NCI-H345 treated with DMSO at 0.1 percent for 48 hours (cell line): ENCODE measurements around the gene TXLNA.
A peak's percentile ranks its signal among the peaks of the same experiment; 100 is the strongest.

Experiments used
- DNase-seq: peaks from one replicate; lab custom pipeline; 2025; ENCODE audit not compliant: unreplicated experiment; lab: John Stamatoyannopoulos, UW

The TXLNA gene

DNA sequence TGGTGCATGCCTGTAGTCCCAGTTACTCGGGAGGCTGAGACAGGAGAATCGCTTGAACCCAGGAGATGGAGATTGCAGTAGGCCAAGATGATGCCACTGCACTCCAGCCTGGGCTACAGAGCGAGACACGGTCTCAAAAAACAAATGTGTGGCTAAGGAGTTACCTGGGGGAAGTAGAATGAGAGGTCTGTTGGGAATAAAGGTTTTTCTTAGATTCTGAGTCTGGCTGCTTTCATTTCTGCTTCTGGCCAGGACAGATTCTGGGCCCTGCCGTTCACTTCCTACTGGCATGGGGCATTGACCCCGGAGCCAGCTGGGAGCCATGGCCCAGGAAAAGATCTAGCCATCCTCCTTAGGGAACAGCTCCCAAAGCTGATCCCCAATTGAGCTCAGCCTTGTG, 29.0 kb downstream of the TXLNA start:
- no peak for DNase-seq

DNA sequence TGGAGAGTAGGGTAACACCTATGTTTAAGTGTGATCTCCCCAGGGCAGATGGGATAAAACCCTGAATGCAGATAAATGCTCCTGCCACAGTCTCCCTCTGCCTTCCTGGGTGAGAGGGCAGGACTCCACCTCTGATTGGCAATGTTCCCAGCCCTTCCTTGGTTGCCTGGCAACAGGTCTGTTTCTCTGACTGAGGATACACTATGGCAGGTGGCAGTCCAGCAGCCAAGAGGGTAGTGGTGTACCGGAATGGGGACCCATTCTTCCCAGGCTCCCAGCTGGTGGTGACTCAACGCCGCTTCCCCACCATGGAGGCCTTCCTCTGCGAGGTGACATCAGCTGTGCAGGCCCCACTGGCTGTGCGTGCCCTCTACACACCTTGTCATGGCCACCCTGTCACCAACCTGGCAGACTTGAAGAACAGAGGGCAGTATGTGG, 29.4 kb downstream of the TXLNA start, which contains the start of gene DCDC2B:
Gene DCDC2B, plus strand, starts transcription at position 199 of the 438 bp plus-strand sequence. Its CDS starts 5 bp downstream, at position 204.
- DNase-seq = peak; percentile 66

DNA sequence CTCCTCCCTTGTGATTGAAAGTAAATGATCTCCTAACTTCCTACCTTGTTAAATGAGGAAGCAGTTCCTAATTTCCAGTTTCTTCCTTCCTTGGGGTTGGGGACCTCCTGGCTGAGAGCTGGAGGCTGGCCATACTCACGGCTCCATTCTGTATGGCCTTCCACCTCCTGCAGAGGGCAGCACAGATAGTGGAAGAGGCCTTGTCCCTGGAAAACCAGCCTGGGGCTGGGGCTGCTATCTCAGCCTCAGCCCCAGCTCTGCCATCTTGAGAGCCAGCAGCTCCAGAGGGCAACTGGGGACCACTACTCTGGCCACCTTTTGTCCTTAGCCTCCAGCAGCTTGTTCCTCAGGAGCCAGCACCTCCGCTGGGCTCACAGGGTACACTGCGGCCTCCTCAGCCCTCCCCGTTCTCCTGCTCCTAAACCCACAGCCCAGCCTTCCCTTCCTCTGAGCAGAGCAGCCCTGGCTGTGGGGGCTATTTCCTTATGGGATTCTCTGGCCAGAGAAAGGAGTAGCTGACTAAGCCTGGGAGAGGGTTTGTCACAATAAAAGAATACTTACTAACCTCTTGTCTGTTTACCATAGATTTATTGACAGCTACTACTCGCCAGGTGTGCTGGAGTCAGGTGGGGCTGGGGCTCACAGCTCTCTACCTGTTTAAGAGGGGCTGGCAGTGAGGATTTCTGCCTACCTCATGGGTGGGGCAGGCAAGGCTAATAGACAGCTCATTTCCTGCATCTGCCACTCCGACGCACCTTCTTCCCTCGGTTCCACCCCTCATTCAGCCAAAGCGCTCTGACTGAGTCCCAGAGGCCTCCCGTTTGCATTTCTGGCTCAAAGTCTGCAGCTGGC, 36.4 kb downstream of the TXLNA start:
- DNase-seq = peak; percentile 18

DNA sequence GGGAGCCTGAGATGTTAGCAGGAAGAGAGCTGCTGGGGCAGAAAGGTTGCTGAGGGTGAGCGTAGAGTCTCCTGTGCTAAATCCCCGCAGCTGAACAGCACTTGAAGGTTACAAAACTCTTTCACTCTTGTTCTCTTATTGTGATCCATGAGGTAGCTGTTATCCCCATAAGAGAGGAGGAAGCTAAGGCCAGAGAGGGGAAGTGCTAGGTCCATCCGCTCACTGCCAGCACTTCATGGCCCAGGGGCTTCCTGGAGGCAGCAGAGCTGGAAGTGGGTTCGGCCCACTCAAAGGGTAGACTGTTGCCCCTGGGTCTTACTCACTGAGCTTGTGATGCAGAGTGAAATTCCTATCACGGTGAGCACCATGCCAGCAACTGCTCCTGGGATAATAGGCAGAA, 37.1 kb downstream of the TXLNA start:
- no peak for DNase-seq

DNA sequence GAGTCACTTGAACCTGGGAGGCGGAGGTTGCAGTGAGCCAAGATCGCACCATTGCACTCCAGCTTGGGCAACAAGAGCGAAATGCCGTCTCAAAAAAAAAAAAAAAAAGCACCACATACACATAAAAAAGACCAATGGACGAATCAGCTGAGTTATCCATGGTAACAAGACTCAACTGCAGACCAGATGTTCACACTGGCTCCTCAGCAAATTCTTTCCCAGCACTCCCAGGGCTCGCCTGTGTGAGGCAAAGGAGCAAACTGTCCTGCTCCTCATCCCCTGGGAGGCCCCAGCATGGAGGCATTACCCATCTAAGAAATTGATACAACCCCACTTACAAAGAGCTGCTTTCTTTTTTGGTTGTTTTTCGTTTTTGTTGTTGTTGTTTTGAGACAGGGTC, 39.5 kb downstream of the TXLNA start:
- no peak for DNase-seq

DNA sequence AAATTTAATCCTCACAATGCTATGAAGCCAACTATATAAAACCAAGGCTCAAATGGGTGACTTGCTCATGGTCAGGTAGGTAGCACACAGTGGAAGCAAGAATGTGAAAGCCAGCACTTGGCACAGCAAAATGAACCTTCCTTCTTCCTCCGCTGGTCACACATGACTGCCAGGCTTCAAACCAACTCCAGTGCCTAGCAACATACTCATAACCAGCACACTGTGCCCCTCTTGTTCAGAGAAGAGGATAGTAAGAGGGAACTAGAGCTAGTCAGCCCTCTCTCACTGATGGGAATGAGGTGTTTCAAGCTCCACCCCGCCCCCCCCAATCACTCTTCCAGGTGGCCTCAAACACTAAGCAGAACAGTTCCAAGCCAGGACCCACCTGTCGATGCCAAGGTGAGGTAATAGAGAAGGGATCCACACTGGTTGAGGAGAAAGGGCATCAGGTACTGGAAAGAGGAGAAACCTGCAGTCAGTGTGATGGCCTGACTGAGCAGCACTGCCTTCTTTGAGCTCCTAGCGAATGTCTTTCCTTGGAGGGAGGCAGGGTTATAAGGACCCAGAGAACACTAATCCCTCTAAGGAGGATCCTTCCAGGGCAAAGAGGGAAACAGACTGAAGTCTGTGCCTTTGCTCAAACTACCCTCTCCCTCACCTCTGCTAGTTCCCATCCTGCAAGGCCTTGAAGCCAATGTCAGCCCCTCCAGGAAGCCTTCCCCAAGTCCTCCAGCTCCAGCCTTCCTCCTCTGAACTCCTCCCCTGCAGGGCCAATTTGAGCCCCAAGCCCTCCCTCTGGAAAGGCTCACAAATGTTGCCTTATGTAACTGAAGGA, 41.5 kb downstream of the TXLNA start:
- DNase-seq = no peak

DNA sequence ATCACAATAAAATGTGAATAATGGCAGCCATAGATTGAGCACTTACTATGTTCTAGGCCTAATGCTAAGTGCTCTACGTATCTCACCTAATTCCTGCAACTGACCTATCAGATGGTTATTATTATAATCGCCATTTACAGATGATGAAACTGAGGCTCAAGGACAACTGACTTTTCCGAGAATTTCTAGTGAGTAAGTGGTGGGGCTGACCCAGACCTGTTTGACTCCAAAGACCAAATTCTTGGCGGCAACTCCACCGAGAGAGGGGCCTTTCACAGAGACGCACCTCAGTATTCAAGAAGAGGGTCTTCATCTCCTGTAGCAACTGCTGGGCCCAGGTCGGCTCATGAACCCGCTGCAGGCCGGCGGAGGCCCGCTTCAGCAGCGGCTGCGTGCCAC, 42.1 kb downstream of the TXLNA start:
- DNase-seq = no peak

DNA sequence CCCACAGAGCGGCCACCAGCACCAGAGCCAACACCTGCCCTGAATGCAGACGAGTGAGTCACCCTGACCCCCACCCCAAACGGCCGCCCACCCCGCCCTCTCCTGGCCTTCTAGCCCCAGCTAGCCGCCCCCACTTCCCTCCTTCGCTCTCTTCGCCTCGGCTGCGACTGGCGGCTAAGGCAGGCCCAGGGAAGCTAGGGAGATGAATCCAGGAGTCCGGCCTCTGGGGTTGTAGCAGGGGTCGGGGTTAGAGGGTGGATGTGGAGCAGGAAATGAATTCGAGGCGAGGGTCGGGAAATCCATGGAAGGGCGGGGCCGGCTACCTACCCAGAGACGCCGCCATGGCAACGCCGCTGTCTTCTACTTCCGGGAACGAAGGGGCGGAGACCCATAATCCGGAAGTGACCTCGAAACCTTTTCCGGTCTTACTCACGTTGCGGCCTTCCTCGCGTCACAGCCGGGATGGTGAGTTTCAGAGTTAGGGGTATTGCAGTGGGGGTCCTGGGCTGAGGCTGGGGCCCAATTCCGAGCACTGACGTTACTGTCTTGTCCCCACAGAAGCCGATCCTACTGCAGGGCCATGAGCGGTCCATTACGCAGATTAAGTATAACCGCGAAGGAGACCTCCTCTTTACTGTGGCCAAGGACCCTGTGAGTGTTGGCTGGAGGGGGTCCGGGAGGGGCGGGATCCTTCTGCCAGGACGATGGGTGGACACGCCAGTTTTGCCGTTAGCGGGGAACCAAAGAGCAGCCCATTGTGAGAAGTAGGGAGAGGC, 42.7 kb downstream of the TXLNA start, which contains the start of the genes EIF3I and TMEM234:
Gene EIF3I, plus strand, starts transcription at position 428 of the 776 bp plus-strand sequence. Its CDS starts 35 bp downstream, at position 463.
Gene TMEM234, minus strand, starts transcription at position 374 of the 776 bp plus-strand sequence. Its CDS starts 31 bp downstream, at position 343.
- DNase-seq = peak; percentile 96

DNA sequence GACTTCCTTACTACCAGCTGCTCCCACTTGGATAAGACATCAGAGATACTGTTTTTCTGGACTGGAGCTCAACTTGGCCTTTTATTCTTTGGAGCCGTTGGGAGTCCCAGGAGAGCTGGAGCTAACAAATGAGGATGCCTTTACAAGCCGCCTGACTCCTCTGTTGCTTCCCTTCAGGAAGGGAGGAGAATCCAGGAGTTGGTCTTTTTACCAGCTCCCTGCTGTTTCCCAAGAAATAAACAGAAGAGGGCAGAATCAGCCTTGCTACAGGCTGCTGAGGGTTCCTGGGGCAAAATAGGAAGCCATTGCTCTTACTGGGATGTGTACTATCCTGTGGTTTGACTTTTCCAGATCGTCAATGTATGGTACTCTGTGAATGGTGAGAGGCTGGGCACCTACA, 44.2 kb downstream of the TXLNA start:
- DNase-seq = no peak

DNA sequence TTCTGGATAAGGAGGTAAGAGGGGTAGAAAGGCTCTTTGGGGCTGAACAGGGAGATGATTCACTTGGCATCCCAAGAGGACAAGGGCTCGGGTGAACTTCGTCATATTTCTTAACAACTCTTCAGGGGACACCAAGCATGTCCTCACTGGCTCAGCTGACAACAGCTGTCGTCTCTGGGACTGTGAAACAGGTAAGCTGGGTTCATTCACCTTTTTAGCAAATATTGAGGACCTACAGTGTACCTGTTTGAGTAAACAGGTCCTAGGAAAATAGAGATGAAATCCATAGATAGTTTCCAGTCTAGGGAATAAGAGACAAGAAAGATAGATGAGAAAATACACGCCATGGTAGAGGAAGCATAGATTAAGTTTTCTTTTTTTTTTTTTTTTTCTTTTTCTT, 44.8 kb downstream of the TXLNA start:
- DNase-seq = no peak

DNA sequence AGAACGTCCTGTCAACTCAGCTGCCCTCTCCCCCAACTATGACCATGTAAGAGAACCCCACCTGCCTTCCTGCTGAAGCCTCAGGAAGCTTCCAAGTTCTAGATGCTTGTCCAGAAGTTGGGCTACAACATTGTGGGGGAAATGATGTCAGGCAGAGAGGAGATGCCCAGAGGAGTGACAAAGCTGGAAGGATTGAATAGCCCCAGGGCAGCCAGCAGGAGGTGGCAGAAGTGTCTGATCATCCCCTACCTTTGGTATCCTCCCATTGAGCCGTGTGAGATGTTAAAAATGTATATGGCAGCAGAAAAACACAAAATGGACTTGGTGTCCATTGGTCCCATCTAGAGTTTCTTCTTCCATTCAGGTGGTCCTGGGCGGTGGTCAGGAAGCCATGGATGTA, 49.3 kb downstream of the TXLNA start:
- no peak for DNase-seq

DNA sequence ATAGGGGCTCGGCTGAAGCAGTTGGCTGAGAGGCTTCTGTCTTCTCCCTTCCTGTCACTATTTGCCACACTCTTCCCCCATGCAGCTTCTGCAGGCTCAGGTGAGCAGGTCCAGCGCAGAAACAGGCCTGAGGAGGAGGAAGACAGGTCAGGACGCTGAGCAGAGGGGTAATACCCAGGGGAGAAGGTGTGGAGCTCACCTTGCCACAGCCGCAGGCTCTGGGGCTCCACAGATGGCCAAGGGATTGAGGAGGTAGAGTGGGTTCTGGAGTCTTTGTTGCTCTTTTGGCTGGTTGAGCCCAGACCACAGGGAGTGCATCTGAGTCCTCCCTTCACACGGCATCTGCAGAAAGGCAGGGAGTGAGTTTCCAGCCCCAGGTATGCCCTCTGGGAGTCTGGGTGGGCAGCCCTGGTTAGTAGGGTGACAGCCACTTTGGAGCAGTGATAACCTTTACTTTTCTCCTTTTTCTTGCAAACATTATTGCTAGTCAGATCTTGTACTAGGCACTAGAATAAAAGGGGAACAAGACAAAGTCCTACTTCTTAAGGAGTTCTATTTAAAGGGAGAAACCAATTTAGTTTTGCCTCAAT, 52.5 kb downstream of the TXLNA start:
- no peak for DNase-seq

DNA sequence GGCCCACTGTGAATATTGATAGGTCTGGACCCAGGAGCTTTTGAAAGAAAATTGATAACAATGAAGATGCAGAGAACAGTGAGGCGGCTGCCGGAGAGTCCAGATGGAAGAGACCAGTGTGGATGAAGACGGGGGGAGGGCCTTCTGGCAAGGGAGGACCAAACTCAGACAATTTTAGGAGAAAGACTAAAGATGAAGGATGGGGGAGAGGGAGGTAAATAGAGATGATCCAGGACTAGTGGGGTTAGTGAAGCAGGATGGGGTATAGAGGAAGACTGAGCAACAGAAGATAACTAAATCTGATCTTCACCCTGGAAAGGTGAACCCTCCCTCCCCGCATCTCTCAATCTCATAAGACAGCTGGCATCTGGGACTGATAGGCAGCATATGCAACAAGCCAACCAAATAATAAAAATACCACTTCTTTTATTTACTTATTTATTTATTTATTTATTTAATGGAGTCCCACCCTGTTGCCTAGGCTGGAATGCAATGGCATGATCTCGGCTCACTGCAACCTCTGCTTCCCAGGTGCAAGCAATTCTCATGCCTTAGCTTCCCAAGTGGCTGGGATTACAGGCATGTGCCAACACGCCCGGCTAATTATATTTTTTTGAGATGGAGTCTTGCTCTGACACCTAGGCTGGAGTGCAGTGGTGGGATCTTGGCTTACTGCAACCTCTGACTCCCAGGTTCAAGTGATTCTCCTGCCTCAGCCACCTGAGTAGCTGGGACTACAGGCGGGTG, 53.3 kb downstream of the TXLNA start:
- no peak for DNase-seq

DNA sequence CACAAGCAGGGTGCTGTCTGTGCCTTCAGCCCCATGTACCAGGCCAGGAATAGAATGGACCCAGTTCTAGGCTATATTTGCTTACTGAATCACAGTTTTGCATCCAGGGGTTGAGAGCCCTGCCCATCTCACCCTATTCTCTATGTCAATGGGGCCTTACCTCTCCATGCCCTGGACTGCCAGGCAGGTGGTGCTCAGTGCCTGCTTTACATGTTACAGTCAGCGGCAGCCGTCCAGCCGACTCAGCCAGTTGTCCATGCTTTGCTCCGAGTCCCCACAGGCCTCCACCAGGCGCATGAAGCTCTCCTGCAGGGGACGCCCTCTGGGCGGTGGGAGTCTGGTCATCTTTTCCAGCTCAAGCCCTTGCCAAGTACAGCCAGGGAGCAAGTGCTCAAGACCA, 55.3 kb downstream of the TXLNA start:
- DNase-seq = no peak

DNA sequence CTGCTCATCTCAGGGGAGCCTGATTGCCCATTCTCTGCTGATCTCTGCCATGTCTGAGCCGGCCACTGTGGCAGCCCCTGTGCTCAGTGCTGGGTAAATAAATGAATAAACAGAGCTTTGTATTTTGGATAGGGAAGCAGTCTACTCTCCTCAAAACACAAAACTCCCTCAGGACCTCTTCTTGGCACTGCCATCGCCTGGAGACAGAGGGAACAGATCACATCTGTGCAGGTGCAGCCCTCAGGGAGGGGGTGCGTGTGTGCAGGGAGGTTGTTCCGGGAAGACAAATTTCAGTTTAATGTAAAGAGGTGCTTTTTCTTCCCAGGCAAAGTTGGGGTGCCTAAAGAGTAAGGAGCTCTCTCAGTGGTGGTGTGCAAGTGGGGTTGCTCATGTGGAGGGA, 59.9 kb downstream of the TXLNA start:
- peak; percentile 67 for DNase-seq

DNA sequence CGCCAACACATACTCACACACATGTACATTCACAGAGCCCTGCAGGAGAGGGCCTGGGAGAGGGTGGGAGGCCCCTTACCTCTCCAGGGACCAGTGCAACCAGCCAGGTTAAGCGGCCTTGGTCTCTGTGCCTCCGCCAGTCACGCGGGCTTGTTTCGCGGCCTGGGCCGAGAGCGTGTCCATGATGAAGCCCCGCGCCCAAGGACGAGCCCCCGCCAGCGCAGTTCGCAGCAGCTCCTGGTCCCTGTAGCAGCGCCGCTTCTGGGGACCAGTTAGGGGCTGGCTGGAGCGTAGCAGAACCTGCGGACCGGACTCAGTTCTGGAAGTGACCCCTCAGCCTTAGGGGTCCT, 60.3 kb downstream of the TXLNA start:
- no peak for DNase-seq

DNA sequence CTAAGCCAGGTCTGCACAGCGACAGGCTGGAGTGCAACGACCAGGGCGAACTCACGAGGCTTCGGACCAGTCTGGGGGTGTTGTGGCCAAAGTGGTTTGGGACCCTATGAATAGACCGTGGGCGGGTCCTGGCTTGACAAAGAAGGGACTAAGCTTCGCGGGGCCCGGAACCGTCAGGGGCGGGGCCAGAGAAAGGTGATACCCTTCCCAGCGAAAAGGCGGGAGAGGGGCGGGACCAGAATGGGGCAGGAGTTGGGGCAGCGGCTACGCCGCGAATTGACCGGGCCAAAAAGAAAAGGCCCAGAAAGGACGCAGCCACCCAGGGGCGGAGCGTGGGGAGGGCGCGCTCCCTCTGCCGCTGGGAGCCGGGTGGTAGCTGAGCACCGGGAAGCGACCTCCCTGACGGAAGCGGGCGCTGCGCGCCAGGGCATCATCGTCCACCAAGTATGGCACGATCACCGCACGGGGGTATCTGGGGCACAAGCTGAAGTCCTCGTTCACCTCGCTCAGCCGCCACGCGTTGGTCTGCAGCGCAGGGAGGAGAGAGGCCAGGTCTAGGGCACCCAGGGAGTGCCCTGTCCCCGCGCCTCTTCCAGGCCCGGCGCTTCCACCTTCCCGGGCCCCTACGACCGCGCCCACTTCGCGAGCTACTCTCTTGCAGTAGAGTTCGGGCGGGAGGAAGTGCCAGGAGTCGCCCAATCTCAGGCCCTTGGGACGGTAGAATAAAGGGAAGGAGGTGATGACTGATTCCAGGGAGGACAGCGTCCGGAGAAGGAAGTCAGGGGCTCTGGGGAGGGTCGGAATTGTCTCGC, 60.9 kb downstream of the TXLNA start:
- peak; percentile 82 for DNase-seq

DNA sequence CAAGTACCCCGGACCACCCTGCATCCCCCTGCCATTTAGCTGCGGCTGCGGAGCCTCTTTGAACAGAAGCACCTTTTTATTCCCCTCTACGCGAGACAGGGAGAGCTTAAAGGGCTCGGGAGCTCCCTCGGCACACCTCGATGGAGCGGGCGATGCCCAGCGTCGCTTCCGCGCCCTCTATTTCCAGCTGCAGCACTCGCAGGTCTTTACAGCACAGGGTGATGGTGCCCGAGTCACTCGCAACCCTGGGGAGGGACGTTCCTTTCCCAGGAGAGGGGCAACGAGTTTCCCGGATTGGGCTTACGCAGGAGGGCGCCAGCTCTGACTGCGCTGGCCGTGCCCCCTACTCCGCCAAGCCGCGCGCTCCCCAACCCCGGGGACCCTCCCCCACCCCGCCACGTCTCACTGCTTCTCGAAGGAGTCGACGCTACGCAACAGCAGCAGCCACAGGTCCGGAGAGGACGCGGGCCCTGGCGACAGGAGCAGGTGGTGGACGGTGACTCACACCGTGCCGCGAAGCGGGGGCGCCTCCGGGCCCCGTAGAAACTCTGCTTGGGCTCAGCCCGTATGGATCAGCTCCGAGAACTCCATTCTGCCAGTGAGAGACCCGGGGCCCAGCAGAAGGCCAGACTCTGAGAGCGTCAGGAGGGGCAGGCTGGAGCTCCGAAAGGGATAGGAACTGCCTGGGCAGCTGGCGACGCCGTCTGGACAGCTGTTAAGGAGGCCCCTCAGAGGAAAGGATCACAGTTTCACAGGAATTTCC, 61.7 kb downstream of the TXLNA start:
- DNase-seq = peak; percentile 56
